Epithelial cell of esophagus (primary cell): Measurements from ENCODE around the gene RAB26.

Experiments
- DNase-seq: peaks from one replicate; pipeline ENCODE4 v3.0.0; 2010; ENCODE audit warnings: low read depth
- H3K4me3 ChIP-seq: 2 replicates; pipeline ENCODE4 v1.5.1; 2011; ENCODE audit warnings: mild to moderate bottlenecking, low read length, control low read depth
- CTCF ChIP-seq: IDR thresholded peaks from 2 replicates; pipeline ENCODE4 v1.5.1; 2011; ENCODE audit warnings: low read depth, mild to moderate bottlenecking, low read length, control low read depth, inconsistent platforms; ENCODE audit not compliant: insufficient read depth; ENCODE audit errors: missing control alignments

The RAB26 gene

GRCh38 chr16:2151188-2152091, 3.0 kb downstream of the RAB26 start:
- no peak overlapping the region for H3K4me3 ChIP-seq
- no peak for TF ChIP-seq CTCF
- DNase-seq, result peak; percentile 33

GRCh38 chr16:2152695-2153506, 4.5 kb downstream of the RAB26 start:
- H3K4me3 ChIP-seq, result peak overlapping the region; percentile 94
- peak; percentile 35 for DNase-seq
- TF ChIP-seq CTCF, result no peak

GRCh38 chr16:2154533-2155090, 6.2 kb downstream of the RAB26 start:
- no peak for DNase-seq
- TF ChIP-seq CTCF, result no peak
- peak overlapping the region; percentile 94 for H3K4me3 ChIP-seq

DNA sequence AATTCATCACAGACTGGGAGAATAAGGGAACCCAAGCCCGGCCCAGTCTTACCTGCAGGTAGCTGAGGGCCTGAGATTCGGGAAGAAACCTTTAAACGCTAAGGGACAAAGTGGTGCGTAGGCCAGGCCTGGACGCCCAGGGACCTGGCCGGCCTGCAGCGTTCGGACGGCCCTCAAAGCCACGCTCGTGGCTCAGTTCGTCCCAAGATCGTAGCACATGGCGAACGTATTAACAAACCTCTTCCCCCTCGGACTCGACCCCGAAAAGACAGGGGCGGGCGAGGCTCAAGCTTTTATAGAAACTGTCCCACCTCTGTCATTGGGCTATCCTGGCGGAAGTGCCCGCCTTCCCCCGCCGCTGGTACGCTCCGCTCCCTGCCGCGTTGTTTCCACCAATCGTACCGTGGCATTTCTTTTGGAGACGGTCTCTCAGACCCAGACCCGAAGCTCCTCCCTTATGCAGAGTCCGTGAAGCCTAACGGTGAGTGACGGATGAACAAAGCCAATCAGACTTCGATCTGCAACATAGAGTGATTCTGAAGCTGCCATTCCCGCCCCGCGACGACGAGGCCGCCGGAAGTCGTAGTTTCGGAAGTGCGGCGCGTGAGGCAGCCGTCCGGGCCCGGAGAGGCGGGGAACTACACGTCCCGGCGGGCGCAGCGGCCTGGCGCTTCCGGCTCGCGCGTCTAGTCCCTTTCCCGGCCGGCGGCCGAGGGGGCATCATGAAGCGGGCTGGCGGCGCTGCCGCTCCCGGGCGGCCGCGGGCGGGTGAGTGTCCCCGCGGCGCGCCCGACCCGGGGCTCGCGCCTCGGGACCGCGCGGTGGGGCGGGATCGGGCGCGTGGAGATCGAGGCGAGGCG, 6.9 kb downstream of the RAB26 start, which contains the start of gene TRAF7:
Gene TRAF7 (plus strand): TSS at position 692 of the 860 bp plus-strand sequence. CDS start 8,139 bp downstream, outside the sequence.
- peak within 1 kb of the TSS; percentile 94 for H3K4me3 ChIP-seq
- peak; percentile 100 for DNase-seq
- no peak for TF ChIP-seq CTCF

GRCh38 chr16:2155977-2156848, 7.8 kb downstream of the RAB26 start:
- DNase-seq, result peak; percentile 75
- H3K4me3 ChIP-seq, result peak overlapping the region; percentile 92
- no peak for TF ChIP-seq CTCF
